Measurements from ENCODE around the gene ETFA.

- no peak for TF ChIP-seq POLR2A (IDR thresholded peaks at IDR 0.05; ENCODE audit: low read length)
- TF ChIP-seq GATA1 (IDR thresholded peaks at IDR 0.05; ENCODE audit: low read depth, low read length): no peak
Measured at GRCh38 chr15:76174654-76175053, 136.6 kb downstream of the ETFA start.

All from erythroblast (primary cell).